ENCODE results near the gene MSL3B.

The MSL3B gene

DNA sequence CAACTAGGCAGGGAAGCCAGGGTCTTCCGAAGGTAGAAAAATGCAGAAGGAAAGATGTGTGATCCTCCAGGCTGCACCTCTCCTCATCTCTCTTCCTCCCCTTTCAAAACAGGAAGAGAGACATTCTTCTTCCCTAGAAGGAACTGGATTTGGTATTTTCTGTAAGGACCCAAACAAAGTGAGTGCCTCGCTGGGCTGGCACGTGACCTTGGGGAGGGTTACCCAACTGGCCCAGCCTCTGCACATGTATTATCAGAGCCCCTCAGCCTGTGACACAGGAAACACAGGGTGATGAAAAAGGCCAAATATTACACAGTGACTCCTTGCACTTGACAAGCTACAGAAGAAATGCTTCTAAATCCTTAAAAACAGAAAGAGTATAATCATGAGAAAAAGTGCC, 16.1 kb downstream of the MSL3B start:
- no peak for DNase-seq

DNA sequence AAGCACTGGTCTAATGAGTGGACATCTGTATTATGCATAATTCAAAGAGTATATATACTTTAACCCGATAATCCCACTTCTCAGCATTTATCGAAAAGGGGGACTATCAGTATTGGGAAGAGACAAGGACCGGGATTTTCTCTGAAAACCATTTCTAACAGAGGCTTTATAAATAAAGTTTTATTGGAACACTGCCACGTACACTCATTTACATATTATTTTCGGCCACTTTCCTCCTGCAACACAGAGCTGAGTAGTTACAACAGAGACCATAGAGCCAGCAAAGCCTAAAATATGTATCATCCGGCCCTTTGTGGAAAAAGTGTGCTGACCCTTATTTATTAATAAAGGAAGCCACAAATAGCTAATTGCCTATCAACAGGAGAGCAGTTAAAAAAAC, 17.0 kb downstream of the MSL3B start:
- no peak for DNase-seq

DNA sequence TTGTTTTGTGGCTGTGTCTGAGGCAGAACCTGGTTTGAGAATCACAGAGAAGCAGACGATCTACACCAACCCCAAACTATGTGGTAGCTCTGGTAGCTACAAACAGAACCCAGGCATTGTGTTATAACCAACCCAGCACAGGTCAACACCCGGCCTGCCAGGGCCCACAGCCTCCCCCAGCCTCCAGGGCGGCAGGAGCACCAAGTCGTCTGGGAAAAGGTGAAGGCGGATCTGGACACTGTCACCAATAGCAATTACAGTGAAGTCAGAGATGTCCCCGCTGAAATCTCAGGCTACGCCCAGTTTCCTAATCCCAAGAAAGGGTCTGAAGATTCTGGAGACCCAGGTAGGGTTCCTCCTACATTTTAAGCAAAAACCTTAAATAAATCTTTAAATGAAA, 17.4 kb downstream of the MSL3B start:
- no peak for DNase-seq

DNA sequence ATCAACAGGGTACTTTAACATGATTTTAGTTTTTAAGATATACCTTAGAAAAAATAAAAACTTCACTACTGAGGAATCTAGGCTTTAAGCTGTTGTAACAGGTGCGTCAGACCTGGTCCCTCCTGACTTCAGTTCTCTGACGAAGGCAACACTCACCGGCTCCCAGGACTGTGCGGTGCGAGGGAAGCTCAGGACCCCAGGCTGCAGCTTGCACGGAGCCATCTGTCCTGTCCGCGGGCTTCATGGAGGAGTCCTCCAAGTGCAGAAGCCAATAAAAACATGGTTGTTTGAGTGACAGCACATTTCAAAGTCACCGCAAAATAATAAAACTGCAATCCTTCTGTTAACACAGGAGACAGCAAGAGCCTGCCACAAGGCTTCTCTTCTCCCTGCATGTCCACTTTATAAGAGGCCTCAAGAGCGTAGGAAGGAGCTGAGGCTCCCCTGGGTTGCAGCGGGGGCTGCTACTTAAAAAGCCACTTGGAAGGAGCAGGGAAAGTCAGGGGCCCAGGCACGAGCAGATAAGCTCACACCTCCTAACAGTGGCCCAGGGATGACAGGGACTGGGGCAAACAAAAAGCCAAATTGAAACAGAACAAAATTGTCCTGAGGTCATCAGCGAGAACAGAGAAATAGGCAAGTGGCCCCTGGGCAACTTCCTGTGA, 18.4 kb downstream of the MSL3B start:
- no peak for DNase-seq

DNA sequence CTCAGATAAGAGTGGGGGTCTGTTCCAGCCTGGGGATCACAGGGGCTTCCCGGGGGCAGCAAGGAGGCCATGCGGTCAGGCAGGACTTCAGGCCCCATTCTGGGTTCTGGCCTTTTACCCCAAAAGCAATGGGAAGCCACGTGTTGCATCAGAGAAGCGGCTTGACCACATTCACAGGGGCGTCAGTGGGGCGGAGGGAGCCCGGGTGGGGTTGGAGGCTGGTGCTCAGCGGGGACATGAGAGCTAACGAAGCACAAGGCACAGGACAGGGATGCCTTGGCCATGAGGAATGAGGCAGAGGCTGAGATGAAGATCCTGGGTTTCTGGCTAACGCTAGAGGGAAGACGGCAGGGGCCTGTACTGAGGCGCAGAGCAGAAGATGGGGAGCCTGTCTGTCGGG, 19.9 kb downstream of the MSL3B start:
- no peak for DNase-seq

DNA sequence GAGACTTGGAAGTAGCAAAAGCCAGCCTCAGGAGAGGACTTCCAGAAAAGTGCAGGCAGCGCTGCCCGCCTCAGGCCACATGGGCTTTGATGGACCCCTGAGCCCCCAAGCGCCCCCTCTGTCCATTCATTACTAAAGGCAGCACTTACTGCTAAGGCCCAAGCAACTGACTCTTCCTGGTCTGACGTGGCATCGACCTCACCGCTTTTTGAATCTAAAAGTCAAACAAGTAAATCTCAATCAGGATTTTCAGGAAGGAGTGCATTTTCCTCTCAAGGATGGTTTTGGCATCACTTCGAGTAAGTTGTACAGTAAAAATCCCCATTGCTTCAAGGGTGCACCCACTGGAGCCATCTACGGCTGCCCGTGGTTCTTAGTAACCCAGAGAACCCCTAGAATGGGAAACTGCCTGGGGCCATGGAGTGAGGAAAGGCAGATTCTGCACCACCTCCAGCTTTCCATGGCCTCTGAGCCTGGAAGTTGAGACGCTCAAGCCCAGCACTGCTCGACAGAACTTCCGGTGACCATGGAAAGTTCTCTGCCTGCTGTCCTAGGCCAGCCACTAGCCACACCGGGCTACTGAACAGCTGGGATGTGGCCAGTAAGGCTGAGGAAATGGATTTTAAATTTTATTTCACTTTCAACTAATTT, 20.8 kb downstream of the MSL3B start:
- no peak for DNase-seq

DNA sequence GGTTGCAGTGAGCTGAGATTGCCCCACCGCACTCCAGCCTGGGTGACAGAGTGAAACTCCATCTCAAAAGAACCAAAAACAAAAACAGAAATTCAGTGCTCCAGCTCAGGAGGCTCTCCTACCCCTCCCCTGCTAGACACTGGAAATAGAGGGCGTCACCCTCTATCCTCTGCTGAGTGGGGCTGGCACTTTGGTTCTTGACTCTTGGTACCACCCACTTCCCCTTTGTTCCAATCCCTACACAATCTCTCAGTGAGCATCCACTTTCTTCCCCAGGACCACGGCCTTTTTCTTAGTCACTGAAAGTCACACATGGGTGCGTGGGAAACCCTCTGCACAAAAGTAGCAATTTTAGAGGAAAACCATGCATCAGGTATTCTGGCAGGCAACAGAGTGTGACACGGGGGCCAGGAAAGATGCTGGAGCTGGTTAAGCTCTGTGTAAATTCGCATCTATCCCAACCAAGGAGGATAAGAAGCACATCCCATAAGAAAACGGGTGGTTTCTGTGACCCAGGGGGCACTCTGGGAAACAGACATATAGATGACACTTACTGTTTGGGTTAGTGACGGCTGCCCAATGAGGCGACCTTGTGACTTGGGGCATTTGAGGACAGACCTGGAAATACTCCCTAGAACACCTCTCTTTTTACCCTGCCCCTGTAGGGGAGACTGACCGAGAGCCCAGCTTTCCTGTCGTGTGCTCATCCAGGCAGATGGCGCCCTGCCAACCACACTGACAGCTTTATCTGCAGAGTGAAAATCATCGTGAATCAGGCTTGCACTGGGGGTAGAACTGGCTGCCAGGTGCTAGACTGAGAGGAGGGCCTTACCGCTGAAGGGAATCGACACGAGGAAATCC, 21.6 kb downstream of the MSL3B start:
- no peak for DNase-seq

DNA sequence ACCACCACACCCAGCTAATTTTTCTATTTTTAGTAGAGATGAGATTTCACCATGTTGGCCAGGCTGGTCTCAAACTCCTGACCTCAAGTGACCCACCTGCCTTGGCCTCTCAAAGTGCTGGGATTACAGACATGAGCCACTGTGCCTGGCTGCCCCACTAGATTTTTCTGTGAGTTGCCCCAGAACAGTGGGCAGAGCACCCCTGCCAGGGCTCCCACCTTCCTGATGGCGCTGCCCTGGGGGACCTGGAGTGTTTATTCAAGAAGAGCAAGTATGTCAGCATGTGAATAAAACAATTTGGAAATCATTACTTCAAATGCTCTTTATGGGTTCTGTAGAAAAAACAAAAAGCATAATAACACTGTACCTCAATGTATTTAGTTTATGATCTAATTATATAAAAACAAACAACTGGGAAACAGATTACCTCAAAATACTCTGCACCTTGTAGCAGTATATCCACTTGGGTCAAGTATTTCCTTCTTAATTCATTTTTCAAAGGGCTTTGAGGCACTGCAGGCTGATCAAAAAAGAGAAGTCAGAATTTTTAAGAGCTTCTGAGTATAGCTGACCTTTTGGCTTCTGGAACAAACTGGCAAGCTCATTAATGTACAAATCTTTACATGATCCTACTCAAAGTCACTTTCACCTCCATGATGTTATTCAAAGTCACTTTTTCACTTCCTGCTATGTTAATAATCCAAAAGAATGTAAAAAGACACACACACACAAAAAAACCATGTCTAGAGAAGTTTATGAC, 22.7 kb downstream of the MSL3B start:
- DNase-seq = no peak

DNA sequence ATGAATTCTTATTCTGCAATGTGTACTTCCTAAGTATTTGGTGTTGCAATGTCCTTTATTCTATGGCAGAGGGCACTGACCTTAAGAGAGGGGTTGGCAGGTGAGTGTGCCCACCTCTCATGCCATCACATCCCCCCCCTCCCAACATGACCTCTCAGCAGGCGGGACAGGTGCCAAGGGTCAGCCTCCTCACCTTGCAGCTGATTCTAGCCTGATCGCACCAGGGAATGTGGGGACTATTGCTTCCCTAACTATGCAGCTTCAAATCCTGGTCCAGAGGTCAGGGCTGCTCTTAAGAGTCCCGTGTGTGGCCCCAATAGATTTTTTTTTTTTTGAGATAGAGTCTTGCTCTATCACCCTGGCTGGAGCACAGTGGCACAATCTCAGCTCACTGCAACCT, 23.4 kb downstream of the MSL3B start:
- DNase-seq = no peak

DNA sequence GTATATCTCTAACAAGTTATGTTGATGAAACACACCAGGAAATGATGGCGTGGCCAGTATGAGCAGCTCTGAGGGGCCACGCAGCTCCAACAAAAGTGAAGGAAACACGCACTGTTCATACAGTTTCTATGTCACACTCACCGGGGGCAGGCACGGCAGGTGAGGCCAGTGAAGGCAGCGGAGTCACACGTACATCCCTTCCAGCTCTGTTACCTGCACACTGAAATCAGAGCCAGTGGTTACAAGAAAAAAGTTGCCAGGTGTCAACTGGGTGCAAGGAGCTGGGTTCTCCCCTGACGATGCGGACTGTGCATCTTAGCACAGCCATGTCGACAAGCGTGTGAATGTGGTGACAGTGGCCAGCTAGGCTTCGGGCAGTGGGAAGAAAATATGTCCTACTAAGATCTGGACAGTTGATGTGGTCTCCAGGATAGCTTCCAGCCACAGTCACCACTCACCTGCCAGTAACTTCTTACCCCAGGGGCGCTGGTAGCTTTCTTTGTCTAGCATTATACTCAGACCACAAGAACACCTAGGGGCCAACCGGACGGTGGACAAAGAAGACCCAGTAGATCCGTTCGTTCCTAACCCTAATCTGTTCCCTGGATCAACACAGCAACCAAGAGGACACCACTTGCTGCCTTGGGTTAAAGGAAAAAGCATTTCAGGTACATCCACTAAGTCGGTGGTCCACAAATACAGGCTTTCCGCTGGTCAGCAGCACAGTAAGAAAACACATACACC, 23.9 kb downstream of the MSL3B start:
- no peak for DNase-seq

DNA sequence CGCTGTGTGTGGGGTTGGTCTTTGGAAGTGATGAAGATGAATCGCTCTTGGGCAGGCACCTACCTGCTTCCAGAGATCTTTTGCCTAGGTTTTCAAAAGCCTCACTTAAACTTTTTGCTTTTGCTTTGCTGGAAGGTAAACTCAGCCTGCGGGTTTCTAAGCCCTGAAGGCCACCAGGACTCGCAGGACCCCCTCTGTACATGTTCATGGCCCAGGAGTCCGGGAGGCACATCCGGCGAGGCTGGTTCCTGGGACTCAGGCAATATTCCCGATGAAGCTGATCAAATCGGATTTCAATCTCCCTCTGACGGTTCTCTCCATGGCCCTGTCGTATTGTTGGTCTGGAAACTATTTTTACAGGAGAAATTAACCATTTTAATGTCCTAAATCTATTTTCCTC, 27.0 kb downstream of the MSL3B start:
- no peak for DNase-seq

DNA sequence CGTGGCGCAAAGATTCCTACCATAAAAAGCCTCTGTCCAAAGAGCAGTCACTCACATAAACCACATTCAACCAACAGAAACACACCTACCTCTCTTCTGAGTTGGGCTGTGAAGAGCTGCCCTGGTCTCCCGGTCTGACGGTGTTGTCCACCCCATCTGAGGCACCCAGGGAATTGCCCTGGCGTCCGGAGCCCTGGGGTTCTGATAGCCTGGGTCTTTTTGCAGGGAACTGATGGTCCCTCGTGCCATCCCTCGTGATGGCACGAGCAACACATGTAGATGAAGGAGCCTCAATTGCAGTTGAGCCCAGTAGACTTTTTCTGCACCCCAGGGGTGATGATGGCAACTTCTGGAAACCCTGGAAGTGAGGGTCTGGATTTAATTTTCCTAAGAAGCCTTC, 27.7 kb downstream of the MSL3B start:
- DNase-seq = no peak

DNA sequence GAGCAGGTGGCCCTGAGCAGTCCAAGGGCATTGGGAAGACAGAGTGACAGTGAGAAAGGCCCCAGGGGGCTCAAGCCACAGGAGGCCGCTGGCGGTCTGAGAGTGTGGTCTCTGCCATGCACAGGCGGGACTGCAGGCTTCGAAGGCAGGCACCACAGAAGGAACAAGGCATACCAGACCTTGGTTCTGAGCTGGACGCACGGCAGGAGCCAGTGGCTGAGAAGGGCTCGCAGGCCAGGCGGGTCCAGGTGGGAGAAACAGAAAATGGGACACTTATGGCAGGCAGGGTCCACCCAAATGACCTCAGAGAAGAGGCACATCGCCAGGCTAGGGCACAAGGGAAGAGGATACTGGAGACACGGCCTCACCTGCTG, 28.8 kb downstream of the MSL3B start:
- no peak for DNase-seq

DNA sequence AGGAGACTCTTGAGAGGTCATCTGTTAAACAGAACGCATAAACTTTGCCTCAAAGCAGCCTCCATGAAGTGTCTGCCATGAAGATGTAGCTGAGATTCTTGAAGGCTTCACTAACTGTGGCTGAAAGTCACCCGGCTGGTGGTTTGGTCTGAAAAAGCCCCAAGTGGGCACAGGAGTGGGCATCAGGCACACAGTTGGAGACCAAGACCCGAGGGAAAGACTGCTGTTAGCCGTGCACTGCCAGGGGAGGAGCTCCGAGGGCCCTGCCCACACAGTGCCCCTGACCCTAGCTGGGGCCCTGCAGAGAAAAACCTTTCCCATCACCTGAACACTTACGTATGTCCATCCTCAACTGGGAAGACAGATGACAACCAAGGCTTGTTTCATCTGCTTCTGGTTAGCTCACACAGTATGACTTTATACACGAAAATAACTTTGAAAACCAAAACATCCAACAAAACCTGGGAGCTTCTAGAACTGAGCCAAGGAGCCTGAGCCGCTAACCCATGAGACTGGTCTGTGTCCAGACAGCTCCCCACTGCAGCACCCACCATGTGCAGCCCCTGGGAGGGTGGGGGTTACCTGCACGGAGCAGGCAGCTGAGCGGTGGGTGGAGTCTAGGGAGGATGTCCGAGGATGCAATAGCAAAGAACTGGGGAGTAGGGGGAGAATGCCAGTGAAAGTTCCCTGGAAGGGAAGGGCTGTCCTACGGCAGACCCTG, 29.3 kb downstream of the MSL3B start:
- DNase-seq = no peak

DNA sequence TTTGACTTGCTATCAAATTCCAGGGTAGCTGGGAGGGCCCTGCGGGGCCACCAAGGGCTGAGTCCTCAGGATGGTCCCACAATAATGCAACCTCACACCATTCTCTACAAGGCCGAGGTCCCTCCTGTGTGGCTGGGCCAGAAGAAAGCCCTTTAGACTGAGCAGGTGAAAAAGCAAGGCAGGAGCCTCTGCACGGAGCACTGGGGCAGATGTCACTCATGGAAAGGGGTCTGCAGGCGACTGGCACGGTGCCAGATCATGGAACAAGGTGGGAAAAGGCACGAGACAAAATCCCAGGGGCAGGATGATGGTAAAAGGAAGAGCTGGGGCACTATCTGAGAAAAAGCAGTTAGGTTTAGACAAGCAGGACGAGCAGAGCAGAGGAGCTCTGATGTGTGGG, 29.9 kb downstream of the MSL3B start:
- no peak for DNase-seq

DNA sequence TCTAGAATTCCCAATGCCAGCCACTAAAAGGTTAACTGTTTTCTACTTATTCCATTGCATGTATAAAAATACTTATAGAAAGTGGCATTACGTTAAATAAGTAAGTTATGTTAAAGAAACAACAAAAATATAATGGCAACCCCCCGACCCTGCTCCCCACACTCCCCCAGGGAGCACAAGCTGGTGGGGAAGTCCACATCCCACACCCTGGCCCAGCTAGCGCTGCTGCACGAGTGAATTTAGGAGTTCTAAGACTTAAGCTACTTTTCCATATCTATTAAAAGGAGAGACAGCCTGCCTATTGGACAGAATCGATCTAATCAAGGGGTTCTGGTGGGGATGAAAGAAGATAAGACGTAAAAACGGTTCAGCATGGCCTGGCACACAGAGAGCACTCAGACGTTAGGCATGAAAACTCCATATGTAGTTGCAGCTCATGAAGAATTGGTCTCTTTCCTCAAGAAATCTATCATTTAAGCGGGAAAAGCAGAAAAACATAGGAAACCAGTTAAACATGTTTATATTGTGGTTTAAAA, 30.4 kb downstream of the MSL3B start:
- no peak for DNase-seq

DNA sequence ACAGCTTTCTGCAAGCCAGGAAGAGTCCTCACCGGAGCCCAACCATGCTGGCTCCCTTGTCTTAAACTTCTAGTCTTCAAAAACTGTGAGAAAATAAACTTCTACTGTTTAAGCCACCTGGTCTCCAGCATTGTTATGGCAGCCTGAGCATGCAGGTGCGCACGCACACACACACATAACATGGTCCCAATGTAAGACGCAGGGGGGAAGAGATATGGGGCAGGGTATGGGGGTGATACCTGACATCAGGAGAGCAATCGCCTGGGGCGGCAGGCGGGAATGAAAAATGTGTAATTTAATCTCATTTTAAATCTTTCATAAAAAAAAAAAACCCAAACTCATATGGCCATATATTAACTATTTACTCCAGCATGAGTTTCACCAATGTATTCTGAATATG, 31.8 kb downstream of the MSL3B start:
- DNase-seq = no peak

DNA sequence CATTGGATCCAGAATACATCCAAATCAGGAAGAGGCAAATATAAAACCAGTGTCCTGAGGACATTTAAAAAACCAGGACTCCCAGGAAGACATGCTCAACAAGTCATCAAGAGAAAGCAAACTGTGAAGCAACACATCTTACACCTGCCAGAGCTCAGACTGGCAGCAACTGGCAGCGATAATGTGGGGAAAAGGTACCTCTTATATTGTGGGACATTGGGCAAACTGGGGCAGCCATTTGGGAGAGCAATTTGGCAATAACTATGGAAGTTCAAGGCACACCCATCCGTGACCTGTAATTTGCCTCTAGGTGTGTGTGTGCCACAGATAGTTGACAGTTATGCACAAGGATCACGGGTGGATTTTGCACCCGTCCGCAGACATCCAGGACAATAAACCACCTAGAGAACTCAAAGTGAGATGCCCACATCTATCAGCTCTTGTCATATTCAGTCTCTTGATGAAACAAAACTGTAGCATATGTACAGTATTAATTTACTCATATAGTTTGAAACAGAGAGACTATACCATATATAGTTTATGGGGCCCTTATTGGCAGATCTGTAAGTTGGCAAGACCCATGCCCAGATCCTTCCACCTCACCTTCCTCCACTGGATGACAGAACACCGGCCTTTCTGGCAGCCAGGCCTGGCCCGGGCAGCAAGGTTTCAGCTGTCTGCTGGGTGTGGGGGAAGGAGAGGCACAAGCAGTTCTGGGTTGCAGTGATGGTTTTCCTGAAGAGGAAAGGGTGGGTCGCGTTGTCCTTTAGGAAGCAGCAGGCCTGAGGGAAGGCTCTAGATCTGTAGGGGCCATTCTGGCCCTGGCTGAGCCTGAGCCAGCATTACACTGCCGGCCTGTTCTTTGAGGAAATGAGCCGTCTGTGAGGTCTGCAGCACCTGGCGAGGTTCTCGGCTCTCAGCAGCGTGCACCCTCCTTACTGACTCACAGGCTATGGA, 32.7 kb downstream of the MSL3B start:
- no peak for DNase-seq

DNA sequence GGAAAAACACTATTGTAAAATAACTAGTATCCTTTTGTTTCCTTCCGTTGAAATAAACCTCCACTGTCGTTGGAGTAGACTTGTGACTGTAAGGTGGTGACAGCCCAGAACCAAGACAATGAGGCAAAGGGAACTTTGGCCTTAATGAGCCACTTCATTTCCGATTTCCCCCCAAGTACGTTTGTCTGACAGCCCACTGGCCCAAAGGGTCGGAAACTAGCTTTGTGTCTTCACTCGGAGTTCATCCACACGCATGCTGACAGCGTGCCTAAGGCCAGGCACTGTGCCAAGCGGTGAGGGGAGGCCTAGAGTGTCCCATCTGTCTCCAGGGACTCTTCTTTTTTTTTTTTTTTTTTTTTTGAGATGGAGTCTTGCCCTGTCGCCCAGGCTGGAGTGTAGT, 34.8 kb downstream of the MSL3B start:
- no peak for DNase-seq

DNA sequence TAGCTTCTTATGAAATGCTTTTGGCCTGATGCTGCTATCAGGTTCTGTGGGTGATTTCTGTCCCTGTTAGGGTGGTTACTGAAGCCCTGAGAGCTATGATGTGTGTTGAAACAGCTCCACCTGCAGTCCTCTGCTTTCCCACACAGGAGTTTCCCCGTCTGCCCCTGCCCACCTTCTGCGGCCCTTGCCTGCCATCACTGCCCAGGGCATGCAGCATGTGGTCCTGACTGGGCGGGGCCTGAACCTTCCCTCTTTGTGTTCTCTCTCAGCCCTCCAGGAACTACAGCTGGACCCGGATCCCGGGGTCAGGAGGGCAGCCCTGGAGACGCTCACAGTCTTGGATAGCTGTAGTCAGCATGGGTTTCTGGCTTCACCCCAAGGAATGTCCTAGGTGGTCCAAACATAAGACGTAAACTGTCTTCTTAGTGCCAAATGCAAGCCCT, 35.3 kb downstream of the MSL3B start:
- DNase-seq = no peak

Measured in NCI-H774 (cell line).